ENCODE measurements around the gene TNC. TPM values are rescaled to one million over a fixed set of nuclear protein-coding genes. Genes with fewer than 3 reads are reported as not detected.

The TNC gene
- total and polyA plus RNA-seq, 2 donors (not counting 3 experiments of a cell fraction or from before 2014, with no cell fraction given), result 0.29 TPM; not detected in 1

GRCh38 chr9:115071176-115071575 is 46.8 kb downstream of the TNC start:
- BruUV-seq (replicated peaks), result no TSS peak
- no peak for DNase-seq (ENCODE audit: low read depth, low spot score)
- no peaks in the 10 kb centered on the region for H3K79me2 ChIP-seq (ENCODE audit: control insufficient read depth, insufficient read depth, low read length)
- ChIA-PET CTCF (no interaction called here), POLR2A (no interaction called here)
- H2AFZ ChIP-seq (ENCODE audit: low read depth, low read length), result no peak overlapping the region
- intact Hi-C loops (cut with micrococcal nuclease), result no loop called here
- dilution Hi-C loops (cut with MboI; ENCODE audit: extremely low pct_ligation_motif_present, low sequenced_read_pairs), result no loop called here
- H3K9ac ChIP-seq (replicated peaks; ENCODE audit: extremely low read depth, insufficient read depth, low read length), result no peak overlapping the region
- no peaks in the 10 kb centered on the region for H3K27me3 ChIP-seq (ENCODE audit: control insufficient read depth in 2 of 2, insufficient read depth in 2 of 2, low read length in 2 of 2)
- H3K9me1 ChIP-seq (replicated peaks; ENCODE audit: control insufficient read depth, extremely low read depth, insufficient read depth, low read length), result no peaks in the 10 kb centered on the region
- TF ChIP-seq GATA2 (IDR thresholded peaks at IDR 0.05; ENCODE audit: insufficient read depth, insufficient read length, low read depth, low read length) (no peak), MAX (IDR thresholded peaks at IDR 0.05; ENCODE audit: insufficient read depth, insufficient read length) (no peak), POLR2AphosphoS5 (IDR thresholded peaks at IDR 0.05; ENCODE audit: insufficient read depth, low read depth, low read length) (no peak), POLR2A (IDR thresholded peaks at IDR 0.05; ENCODE audit: low read depth, low read length) (no peak), MYC (IDR thresholded peaks at IDR 0.05; ENCODE audit: low read depth, low read length) (no peak), JUN (IDR thresholded peaks at IDR 0.05; ENCODE audit: borderline replicate concordance, insufficient read depth, insufficient read length, low read depth) (no peak), EZH2 (IDR thresholded peaks at IDR 0.05; ENCODE audit: borderline replicate concordance, low read depth, low read length, severe bottlenecking) (no peak), CTCF (IDR thresholded peaks at IDR 0.05; ENCODE audit: extremely low read depth in 1 of 2, insufficient read depth in 1 of 2, low read depth in 1 of 2, low read length in 2 of 2) (no peak), FOS (IDR thresholded peaks at IDR 0.05; ENCODE audit: borderline replicate concordance, insufficient read depth, low read length) (no peak)
- H3K9me3 ChIP-seq (replicated peaks; ENCODE audit: control insufficient read depth, insufficient read depth, low read length), result no peaks in the 10 kb centered on the region
- no peaks in the 10 kb centered on the region for H3K4me1 ChIP-seq (ENCODE audit: control insufficient read depth, extremely low read depth, insufficient read depth, low read length)
- no peak for FAIRE-seq
- no peak overlapping the region for H3K4me2 ChIP-seq (ENCODE audit: insufficient read depth, low read length)
- H3K27ac ChIP-seq (ENCODE audit: insufficient read depth, low read depth, low read length), result no peak overlapping the region
- H3K36me3 ChIP-seq (ENCODE audit: control insufficient read depth in 2 of 2, extremely low read depth in 1 of 2, insufficient read depth in 2 of 2, low read length in 2 of 2), result no peaks in the 10 kb centered on the region
- H4K20me1 ChIP-seq (replicated peaks; ENCODE audit: control insufficient read depth, extremely low read depth, insufficient read depth, low read length), result no peaks in the 10 kb centered on the region
- H3K4me3 ChIP-seq (replicated peaks in 1 of 3; ENCODE audit: insufficient read depth in 1 of 3, low read depth in 1 of 3, low read length in 3 of 3), result no peak overlapping the region

Data from endothelial cell of umbilical vein (primary cell).